Lung (tissue), 12 donors: Measurements from ENCODE around the gene MAP6D1. TPM values are rescaled to one million over a fixed set of nuclear protein-coding genes. Genes with fewer than 3 reads are reported as not detected.
A peak's percentile ranks its signal among the peaks of the same experiment; 100 is the strongest.

Experiments
- ATAC-seq: fragments of 200-7000 bp; cut with Tn5 transposase; one replicate; pipeline ENCODE4 v1.9.1; 2020; ENCODE audit warnings: moderate number of reproducible peaks; ENCODE audit not compliant: insufficient read depth, low FRiP score
- DNase-seq, 3 donors: peaks; one replicate each; pipeline ENCODE4 v3.0.0-alpha.2; 2013 to 2017
- H3K27ac ChIP-seq, 2 donors: one replicate each; pipeline ENCODE4 v1.5.1; 2013; ENCODE audit warnings: mild to moderate bottlenecking in 2 of 2, moderate library complexity in 2 of 2, control low read depth in 1 of 2, inconsistent platforms in 1 of 2, low read depth in 1 of 2, low read length in 1 of 2
- H3K27me3 ChIP-seq, 3 donors: one replicate each; pipeline ENCODE4 v1.5.1; 2013; ENCODE audit warnings: low read length in 2 of 3; ENCODE audit not compliant: control insufficient read depth in 3 of 3, insufficient read depth in 3 of 3
- H3K36me3 ChIP-seq, 4 donors: one replicate each; pipeline ENCODE4 v1.5.1; 2013; ENCODE audit warnings: low read length in 4 of 4, mild to moderate bottlenecking in 1 of 4, moderate library complexity in 1 of 4; ENCODE audit not compliant: control insufficient read depth in 4 of 4, insufficient read depth in 4 of 4
- H3K4me1 ChIP-seq, 5 donors: one replicate each; pipeline ENCODE4 v1.5.1; 2013; ENCODE audit warnings: low read length in 5 of 5, mild to moderate bottlenecking in 2 of 5, moderate library complexity in 1 of 5; ENCODE audit not compliant: control insufficient read depth in 5 of 5, insufficient read depth in 5 of 5
- H3K4me3 ChIP-seq: one replicate; pipeline ENCODE4 v1.5.1; 2013; ENCODE audit warnings: mild to moderate bottlenecking, control low read depth, moderate library complexity
- H3K9ac ChIP-seq, 2 donors: one replicate each; pipeline ENCODE4 v1.5.1; 2013; ENCODE audit warnings: low read length in 2 of 2, control low read depth in 1 of 2; ENCODE audit not compliant: insufficient read depth in 1 of 2
- H3K9me3 ChIP-seq, 4 donors: one replicate each; pipeline ENCODE4 v1.5.1; 2013; ENCODE audit warnings: low read length in 3 of 4, mild to moderate bottlenecking in 1 of 4, moderate library complexity in 1 of 4; ENCODE audit not compliant: control insufficient read depth in 4 of 4, insufficient read depth in 3 of 4
- CTCF ChIP-seq: IDR thresholded peaks from 2 replicates; pipeline ENCODE4 v1.5.1; 2012; ENCODE audit warnings: mild to moderate bottlenecking; ENCODE audit errors: control extremely low read depth, extremely low read depth
- WGBS, 2 donors: extraction: QIAGEN DNeasy Blood & Tissue Kit; methylation state at CpG; one replicate each; pipeline ENCODE4 v1.1.7; 2013; 5-methylcytosine and 5-hydroxymethylcytosine counted together
- polyA plus RNA-seq, 2 donors: library from polyadenylated mRNA; stranded (reverse); fragments of 200-250 nt; gene quantifications; one replicate each; pipeline ENCODE4 v1.2.1, GENCODE V29; 2013
- total RNA-seq, 2 donors: library from RNA; depleted of rRNA in 1 of 2; stranded (reverse); fragments of >200 nt in 1 of 2; gene quantifications; one replicate each; pipeline ENCODE4 v1.2.1, GENCODE V29; 2014 to 2021
- donor health status: control.
- donor health status: control.
- donor health status: Bipolar disorder and iron deficiency.
- donor health status: healthy.
- donor health status: DM: yes; HTN: yes; CAD: no.

MAP6D1 gene
- total and polyA plus RNA-seq, 4 donors = 0.64 to 1.9 (median 1.3) TPM

DNA sequence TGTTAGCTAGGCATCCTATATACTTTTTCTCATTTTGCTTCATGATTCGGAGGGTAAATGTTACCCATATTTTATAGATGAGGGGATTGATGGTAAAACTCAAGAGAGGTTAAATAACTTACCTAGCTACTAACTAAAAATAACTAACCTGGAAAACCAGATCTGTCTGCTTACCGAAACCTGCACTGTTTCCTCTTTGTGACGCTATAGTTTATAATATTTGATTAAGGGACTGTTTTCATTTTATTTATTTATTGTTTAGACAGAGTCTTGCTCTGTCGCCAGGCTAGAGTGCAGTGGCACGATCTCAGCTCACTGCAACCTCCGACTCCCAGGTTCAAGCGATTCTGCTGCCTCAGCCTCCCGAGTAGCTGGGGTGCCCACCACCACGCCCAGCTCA, 55.9 kb downstream of the MAP6D1 start:
- no peak for DNase-seq
- Histone ChIP-seq H3K9ac (no peak overlapping the region), H3K27me3 (no peaks in the 10 kb centered on the region), H3K9me3 (no peaks in the 10 kb centered on the region), H3K4me3 (no peak overlapping the region), H3K4me1 (peaks cover 0 to 6% (median 0%) of the 10 kb centered on the region in 5 donors), H3K27ac (no peak overlapping the region), H3K36me3 (peaks cover 11 to 25% (median 18%) of the 10 kb centered on the region in 4 donors)
- no peak for TF ChIP-seq CTCF
- WGBS, 2 donors = 88 to 90% methylated on average over 9 of the region's 9 CpGs
- ATAC-seq = no peak

DNA sequence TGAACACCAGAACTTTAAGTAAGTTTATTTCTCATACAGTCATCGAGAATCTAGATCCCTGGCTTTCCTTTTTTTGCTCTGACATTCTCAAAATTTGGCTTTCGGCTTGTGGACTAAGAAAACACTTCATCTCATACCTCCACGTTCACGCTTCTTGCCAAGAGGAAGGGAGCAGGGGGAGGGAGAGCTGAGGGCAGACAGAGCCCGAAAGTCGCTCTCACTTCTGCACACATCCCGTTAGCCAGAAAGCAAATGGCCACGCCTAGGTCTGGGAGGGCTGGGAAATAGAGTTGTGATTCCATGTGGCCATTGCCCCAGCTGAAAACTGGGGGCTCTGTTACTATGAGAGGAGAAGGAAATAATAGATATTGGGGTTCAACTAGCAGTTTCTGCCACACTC, 57.3 kb downstream of the MAP6D1 start:
- peak overlapping the region in 1 of 2 donors; percentile 73 for H3K27ac ChIP-seq
- WGBS, 2 donors = 69 to 88% methylated on average over 8 of the region's 8 CpGs
- H3K9me3 ChIP-seq = no peaks in the 10 kb centered on the region
- no peak for TF ChIP-seq CTCF
- H3K27me3 ChIP-seq = no peaks in the 10 kb centered on the region
- peaks cover 4 to 14% (median 10%) of the 10 kb centered on the region in 4 donors for H3K36me3 ChIP-seq
- no peak for ATAC-seq
- DNase-seq = peak in 1 of 3 donors; percentile 25
- peaks cover 0 to 6% (median 0%) of the 10 kb centered on the region in 5 donors for H3K4me1 ChIP-seq
- no peak overlapping the region for H3K9ac ChIP-seq
- H3K4me3 ChIP-seq = no peak overlapping the region

DNA sequence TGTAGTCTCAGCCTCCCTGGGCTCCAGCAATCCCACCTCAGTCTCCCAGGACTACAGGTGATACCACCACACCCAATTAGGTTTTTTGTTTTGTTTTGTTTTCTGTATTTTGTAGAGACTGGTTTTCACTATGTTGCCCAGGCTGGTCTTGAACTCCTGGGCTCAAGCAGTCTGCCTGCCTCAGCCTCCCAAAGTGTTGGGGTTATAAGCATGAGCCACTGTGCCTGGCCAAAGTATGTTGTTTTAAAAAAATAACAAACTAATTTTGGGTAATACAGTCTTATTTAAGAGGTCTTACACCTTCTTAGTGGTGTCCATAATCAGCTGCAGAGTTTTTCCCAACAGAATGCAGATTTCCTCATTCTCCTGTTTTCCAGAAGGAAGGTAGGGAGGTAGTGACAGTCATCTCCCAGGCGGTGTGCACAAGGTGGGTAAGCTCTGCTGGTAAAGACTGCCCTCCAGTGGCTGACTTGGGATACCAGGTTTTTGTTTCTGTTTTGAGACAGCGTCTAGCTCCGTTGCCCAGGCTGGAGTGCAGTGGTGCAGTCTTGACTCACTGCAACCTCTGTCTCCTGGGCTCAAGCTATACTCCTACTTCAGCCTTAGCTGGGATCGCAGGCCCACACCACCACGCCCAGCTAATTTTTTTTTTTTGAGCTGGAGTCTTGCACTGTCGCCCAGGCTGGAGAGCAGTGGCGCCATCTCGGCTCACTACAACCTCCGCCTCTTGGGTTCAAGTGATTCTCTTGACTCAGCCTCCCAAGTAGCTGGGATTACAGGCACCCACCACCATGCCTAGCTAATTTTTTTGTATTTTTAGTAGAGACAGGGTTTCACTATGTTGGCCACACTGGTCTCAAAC, 58.4 kb downstream of the MAP6D1 start:
- peak overlapping the region in 1 of 2 donors; percentile 54 for H3K27ac ChIP-seq
- DNase-seq = peak; percentile 64 to 70 (median 68)
- H3K4me3 ChIP-seq = no peak overlapping the region
- no peaks in the 10 kb centered on the region for H3K27me3 ChIP-seq
- H3K9me3 ChIP-seq = no peaks in the 10 kb centered on the region
- H3K36me3 ChIP-seq = peaks cover under 1 to 13% (median 8%) of the 10 kb centered on the region in 4 donors
- TF ChIP-seq CTCF = peak; percentile 77
- H3K9ac ChIP-seq = no peak overlapping the region
- WGBS, 2 donors = 53 to 66% methylated on average over 9 of the region's 9 CpGs
- peaks cover 0 to 6% (median 0%) of the 10 kb centered on the region in 5 donors for H3K4me1 ChIP-seq
- peak; percentile 83 for ATAC-seq
